HEK293 (cell line): ENCODE results near the gene PIM3.

Source experiments
- AEBP2 ChIP-seq: fragments of 450-650 bp; formaldehyde crosslinking; IDR thresholded peaks from 2 replicates; pipeline ENCODE4 v1.5.1; 2016; ENCODE audit warnings: missing biosample characterization, missing genetic modification characterization, borderline replicate concordance
- FEZF1 ChIP-seq: fragments of 450-650 bp; formaldehyde crosslinking; IDR thresholded peaks from 2 replicates; pipeline ENCODE4 v1.5.1; 2016; ENCODE audit warnings: missing biosample characterization, missing genetic modification characterization
- GLIS2 ChIP-seq: fragments of 450-650 bp; formaldehyde crosslinking; IDR thresholded peaks from 2 replicates; pipeline ENCODE4 v1.5.1; 2016; ENCODE audit warnings: missing biosample characterization, missing genetic modification characterization
- KLF10 ChIP-seq: fragments of 450-650 bp; IDR thresholded peaks from 2 replicates; pipeline ENCODE4 v1.5.1; 2018; ENCODE audit warnings: missing biosample characterization, mild to moderate bottlenecking, missing genetic modification characterization
- KLF9 ChIP-seq: fragments of 450-650 bp; formaldehyde crosslinking; IDR thresholded peaks from 2 replicates; pipeline ENCODE4 v1.5.1; 2016; ENCODE audit warnings: missing biosample characterization, missing genetic modification characterization, low read depth
- SP2 ChIP-seq: fragments of 450-650 bp; formaldehyde crosslinking; IDR thresholded peaks from 2 replicates; pipeline ENCODE4 v1.5.1; 2016; ENCODE audit warnings: missing biosample characterization, missing genetic modification characterization
- ZBTB7A ChIP-seq: fragments of 450-650 bp; formaldehyde crosslinking; IDR thresholded peaks from 2 replicates; pipeline ENCODE4 v1.5.1; 2016; ENCODE audit warnings: low read depth, missing biosample characterization, missing genetic modification characterization
- ZBTB8A ChIP-seq: fragments of 450-650 bp; formaldehyde crosslinking; IDR thresholded peaks from 2 replicates; pipeline ENCODE4 v1.5.1; 2016; ENCODE audit warnings: missing biosample characterization, missing genetic modification characterization
- ZFP69B ChIP-seq: fragments of 450-650 bp; formaldehyde crosslinking; IDR thresholded peaks from 2 replicates; pipeline ENCODE4 v1.5.1; 2016; ENCODE audit warnings: missing biosample characterization, missing genetic modification characterization
- ZNF223 ChIP-seq: fragments of 450-650 bp; formaldehyde crosslinking; IDR thresholded peaks from 2 replicates; pipeline ENCODE4 v1.5.1; 2016; ENCODE audit warnings: missing biosample characterization, missing genetic modification characterization
- ZNF274 ChIP-seq, 2 experiments: fragments of 200-500 bp in 1 of 2; fragments of 450-650 bp in 1 of 2; sonication (Bioruptor generic) in 1 of 2; formaldehyde crosslinking in 1 of 2; IDR thresholded peaks; 2 replicates each; pipeline versions ENCODE4 v1.5.1 to v1.6.1; 2014 to 2016; ENCODE audit warnings: borderline replicate concordance in 1 of 2, inconsistent platforms in 1 of 2, low read length in 1 of 2, missing biosample characterization in 1 of 2, missing genetic modification characterization in 1 of 2
- ZNF324 ChIP-seq: fragments of 450-650 bp; formaldehyde crosslinking; IDR thresholded peaks from 2 replicates; pipeline ENCODE4 v1.5.1; 2016; ENCODE audit warnings: missing biosample characterization, missing genetic modification characterization
- ZNF341 ChIP-seq: fragments of 450-650 bp; formaldehyde crosslinking; IDR thresholded peaks from 2 replicates; pipeline ENCODE4; 2016; ENCODE audit warnings: low read depth, missing biosample characterization, missing genetic modification characterization
- ZNF510 ChIP-seq: fragments of 450-650 bp; formaldehyde crosslinking; IDR thresholded peaks from 2 replicates; pipeline ENCODE4 v1.5.1; 2018; ENCODE audit warnings: mild to moderate bottlenecking, missing genetic modification characterization, missing biosample characterization; ENCODE audit not compliant: insufficient replicate concordance
- ZNF544 ChIP-seq: fragments of 450-650 bp; formaldehyde crosslinking; IDR thresholded peaks from 2 replicates; pipeline ENCODE4 v1.5.0; 2017; ENCODE audit warnings: missing biosample characterization, missing genetic modification characterization
- ZNF561 ChIP-seq: fragments of 450-650 bp; IDR thresholded peaks from 2 replicates; pipeline ENCODE4 v1.5.1; 2018; ENCODE audit warnings: missing biosample characterization, missing genetic modification characterization, borderline replicate concordance
- ZNF610 ChIP-seq: fragments of 450-650 bp; formaldehyde crosslinking; IDR thresholded peaks from 2 replicates; pipeline ENCODE4 v1.5.1; 2016; ENCODE audit warnings: missing biosample characterization, missing genetic modification characterization, borderline replicate concordance
- ZNF645 ChIP-seq: fragments of 450-650 bp; formaldehyde crosslinking; IDR thresholded peaks from 2 replicates; pipeline ENCODE4; 2016; ENCODE audit warnings: missing biosample characterization, missing genetic modification characterization
- ZNF768 ChIP-seq: fragments of 450-650 bp; formaldehyde crosslinking; IDR thresholded peaks from 2 replicates; pipeline ENCODE4 v1.5.1; 2018; ENCODE audit warnings: missing biosample characterization, mild to moderate bottlenecking, missing genetic modification characterization
- TF ChIP-seq, protein P1 (sequence below): fragments of 450-650 bp; formaldehyde crosslinking; IDR thresholded peaks from 2 replicates; pipeline ENCODE4 v1.5.1; 2017; ENCODE audit warnings: missing biosample characterization, missing genetic modification characterization
- TF ChIP-seq, protein P2 (sequence below): fragments of 450-650 bp; formaldehyde crosslinking; IDR thresholded peaks from 2 replicates; pipeline ENCODE4 v1.5.1; 2017; ENCODE audit warnings: missing biosample characterization, missing genetic modification characterization
- TF ChIP-seq, protein P3 (sequence below): fragments of 450-650 bp; formaldehyde crosslinking; IDR thresholded peaks from 2 replicates; pipeline ENCODE4 v1.5.1; 2016; ENCODE audit warnings: missing biosample characterization, missing genetic modification characterization
- TF ChIP-seq, protein P4 (sequence below): fragments of 450-650 bp; formaldehyde crosslinking; IDR thresholded peaks from 2 replicates; pipeline ENCODE4 v1.5.1; 2016; ENCODE audit warnings: missing biosample characterization, missing genetic modification characterization

PIM3 gene

GRCh38 chr22:50001388-50002231, 41.0 kb downstream of the PIM3 start (continued):
- no peak for TF ChIP-seq SP2
- no peak for TF ChIP-seq ZNF610 (tag by site-specific recombination)
- no peak for TF ChIP-seq ZNF274 (IDR thresholded peaks at IDR 0.05; ENCODE audit: low read length)
- TF ChIP-seq ZNF274 (tag by site-specific recombination; IDR thresholded peaks at IDR 0.05; ENCODE audit: borderline replicate concordance): no peak
- no peak for TF ChIP-seq ZNF561 (tag by site-specific recombination)
- TF ChIP-seq ZBTB7A: no peak
- TF ChIP-seq ZNF223 (tag by site-specific recombination): no peak
- TF ChIP-seq, protein P1, sequence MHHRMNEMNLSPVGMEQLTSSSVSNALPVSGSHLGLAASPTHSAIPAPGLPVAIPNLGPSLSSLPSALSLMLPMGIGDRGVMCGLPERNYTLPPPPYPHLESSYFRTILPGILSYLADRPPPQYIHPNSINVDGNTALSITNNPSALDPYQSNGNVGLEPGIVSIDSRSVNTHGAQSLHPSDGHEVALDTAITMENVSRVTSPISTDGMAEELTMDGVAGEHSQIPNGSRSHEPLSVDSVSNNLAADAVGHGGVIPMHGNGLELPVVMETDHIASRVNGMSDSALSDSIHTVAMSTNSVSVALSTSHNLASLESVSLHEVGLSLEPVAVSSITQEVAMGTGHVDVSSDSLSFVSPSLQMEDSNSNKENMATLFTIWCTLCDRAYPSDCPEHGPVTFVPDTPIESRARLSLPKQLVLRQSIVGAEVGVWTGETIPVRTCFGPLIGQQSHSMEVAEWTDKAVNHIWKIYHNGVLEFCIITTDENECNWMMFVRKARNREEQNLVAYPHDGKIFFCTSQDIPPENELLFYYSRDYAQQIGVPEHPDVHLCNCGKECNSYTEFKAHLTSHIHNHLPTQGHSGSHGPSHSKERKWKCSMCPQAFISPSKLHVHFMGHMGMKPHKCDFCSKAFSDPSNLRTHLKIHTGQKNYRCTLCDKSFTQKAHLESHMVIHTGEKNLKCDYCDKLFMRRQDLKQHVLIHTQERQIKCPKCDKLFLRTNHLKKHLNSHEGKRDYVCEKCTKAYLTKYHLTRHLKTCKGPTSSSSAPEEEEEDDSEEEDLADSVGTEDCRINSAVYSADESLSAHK (tag by site-specific recombination): peak; percentile 62; the same call in 1 of the 2 replicates
- peak; percentile 98 for TF ChIP-seq FEZF1 (tag by site-specific recombination)
- TF ChIP-seq, protein P2, sequence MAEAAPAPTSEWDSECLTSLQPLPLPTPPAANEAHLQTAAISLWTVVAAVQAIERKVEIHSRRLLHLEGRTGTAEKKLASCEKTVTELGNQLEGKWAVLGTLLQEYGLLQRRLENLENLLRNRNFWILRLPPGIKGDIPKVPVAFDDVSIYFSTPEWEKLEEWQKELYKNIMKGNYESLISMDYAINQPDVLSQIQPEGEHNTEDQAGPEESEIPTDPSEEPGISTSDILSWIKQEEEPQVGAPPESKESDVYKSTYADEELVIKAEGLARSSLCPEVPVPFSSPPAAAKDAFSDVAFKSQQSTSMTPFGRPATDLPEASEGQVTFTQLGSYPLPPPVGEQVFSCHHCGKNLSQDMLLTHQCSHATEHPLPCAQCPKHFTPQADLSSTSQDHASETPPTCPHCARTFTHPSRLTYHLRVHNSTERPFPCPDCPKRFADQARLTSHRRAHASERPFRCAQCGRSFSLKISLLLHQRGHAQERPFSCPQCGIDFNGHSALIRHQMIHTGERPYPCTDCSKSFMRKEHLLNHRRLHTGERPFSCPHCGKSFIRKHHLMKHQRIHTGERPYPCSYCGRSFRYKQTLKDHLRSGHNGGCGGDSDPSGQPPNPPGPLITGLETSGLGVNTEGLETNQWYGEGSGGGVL (tag by site-specific recombination): no peak
- TF ChIP-seq, protein P3, sequence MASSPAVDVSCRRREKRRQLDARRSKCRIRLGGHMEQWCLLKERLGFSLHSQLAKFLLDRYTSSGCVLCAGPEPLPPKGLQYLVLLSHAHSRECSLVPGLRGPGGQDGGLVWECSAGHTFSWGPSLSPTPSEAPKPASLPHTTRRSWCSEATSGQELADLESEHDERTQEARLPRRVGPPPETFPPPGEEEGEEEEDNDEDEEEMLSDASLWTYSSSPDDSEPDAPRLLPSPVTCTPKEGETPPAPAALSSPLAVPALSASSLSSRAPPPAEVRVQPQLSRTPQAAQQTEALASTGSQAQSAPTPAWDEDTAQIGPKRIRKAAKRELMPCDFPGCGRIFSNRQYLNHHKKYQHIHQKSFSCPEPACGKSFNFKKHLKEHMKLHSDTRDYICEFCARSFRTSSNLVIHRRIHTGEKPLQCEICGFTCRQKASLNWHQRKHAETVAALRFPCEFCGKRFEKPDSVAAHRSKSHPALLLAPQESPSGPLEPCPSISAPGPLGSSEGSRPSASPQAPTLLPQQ (tag by site-specific recombination): peak; percentile 82
- no peak for TF ChIP-seq AEBP2 (tag by site-specific recombination)
- TF ChIP-seq ZNF324 (tag by site-specific recombination): no peak
- no peak for TF ChIP-seq KLF10
- TF ChIP-seq, protein P4, sequence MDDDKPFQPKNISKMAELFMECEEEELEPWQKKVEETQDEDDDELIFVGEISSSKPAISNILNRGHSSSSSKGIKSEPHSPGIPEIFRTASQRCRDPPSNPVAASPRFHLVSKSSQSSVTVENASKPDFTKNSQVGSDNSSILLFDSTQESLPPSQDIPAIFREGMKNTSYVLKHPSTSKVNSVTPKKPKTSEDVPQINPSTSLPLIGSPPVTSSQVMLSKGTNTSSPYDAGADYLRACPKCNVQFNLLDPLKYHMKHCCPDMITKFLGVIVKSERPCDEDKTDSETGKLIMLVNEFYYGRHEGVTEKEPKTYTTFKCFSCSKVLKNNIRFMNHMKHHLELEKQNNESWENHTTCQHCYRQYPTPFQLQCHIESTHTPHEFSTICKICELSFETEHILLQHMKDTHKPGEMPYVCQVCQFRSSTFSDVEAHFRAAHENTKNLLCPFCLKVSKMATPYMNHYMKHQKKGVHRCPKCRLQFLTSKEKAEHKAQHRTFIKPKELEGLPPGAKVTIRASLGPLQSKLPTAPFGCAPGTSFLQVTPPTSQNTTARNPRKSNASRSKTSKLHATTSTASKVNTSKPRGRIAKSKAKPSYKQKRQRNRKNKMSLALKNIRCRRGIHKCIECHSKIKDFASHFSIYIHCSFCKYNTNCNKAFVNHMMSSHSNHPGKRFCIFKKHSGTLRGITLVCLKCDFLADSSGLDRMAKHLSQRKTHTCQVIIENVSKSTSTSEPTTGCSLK (tag by site-specific recombination): no peak
- TF ChIP-seq ZNF544: no peak
- TF ChIP-seq GLIS2 (tag by site-specific recombination): peak; percentile 46; the same call in 1 of the 2 replicates
- peak; percentile 41; the same call in 1 of the 2 replicates for TF ChIP-seq ZBTB8A (tag by site-specific recombination)
- no peak for TF ChIP-seq ZNF645 (tag by site-specific recombination)
- TF ChIP-seq ZNF510: no peak
- no peak for TF ChIP-seq KLF9
- TF ChIP-seq ZNF768 (tag by site-specific recombination): no peak
- TF ChIP-seq ZFP69B (tag by site-specific recombination): peak; percentile 94
- TF ChIP-seq ZNF341: peak; percentile 99
